Type B pancreatic cell (in vitro differentiated cells): ENCODE results near the gene ZCCHC8. TPM values are rescaled to one million over a fixed set of nuclear protein-coding genes. Genes with fewer than 3 reads are reported as not detected.
"Not testable (repeated sequence)": the region's sequence is repeated elsewhere in the genome, so short reads cannot be mapped to it uniquely, and the experiment has no call there.

Experiments
- DNase-seq: peaks from one replicate; pipeline ENCODE4 v3.0.0; 2021; ENCODE audit warnings: mixed read lengths; ENCODE audit not compliant: unreplicated experiment; ENCODE audit errors: extremely low spot score
- H3K27ac Mint-ChIP-seq: 2 replicates; pipeline ENCODE4 v1.8.0; 2021; ENCODE audit warnings: mild to moderate bottlenecking, mixed read lengths
- H3K27me3 Mint-ChIP-seq: 2 replicates; pipeline ENCODE4 v1.8.0; 2021; ENCODE audit warnings: mixed read lengths
- H3K36me3 Mint-ChIP-seq: 2 replicates; pipeline ENCODE4 v1.8.0; 2021; ENCODE audit warnings: mixed read lengths
- H3K4me1 Mint-ChIP-seq: one replicate; pipeline ENCODE4 v1.8.0; 2021; ENCODE audit warnings: mixed read lengths; ENCODE audit not compliant: unreplicated experiment
- H3K4me3 Mint-ChIP-seq: 2 replicates; pipeline ENCODE4 v1.8.0; 2021; ENCODE audit warnings: mild to moderate bottlenecking, mixed read lengths
- H3K9me3 Mint-ChIP-seq: 2 replicates; pipeline ENCODE4 v1.8.0; 2021; ENCODE audit warnings: mixed read lengths
- CTCF ChIP-seq: fragments of 200-600 bp; sonication (generic); conservative IDR thresholded peaks from 2 replicates; pipeline ENCODE4 v1.5.0; 2021; ENCODE audit warnings: antibody characterized with exemption, mild to moderate bottlenecking
- total RNA-seq: library from RNA; stranded (reverse); gene quantifications from 2 replicates; pipeline ENCODE4 v1.2.1, GENCODE V29; 2021; ENCODE audit warnings: low replicate concordance

ZCCHC8 gene
- total RNA-seq, 1 donor from 2014 or later: 30.4 TPM

GRCh38 chr12:122501489-122501989 is 807 bp upstream of the ZCCHC8 start:
- H3K4me1 Mint-ChIP-seq: peaks cover 21% of the 10 kb centered on the region
- H3K27me3 Mint-ChIP-seq: no peaks in the 10 kb centered on the region
- H3K27ac Mint-ChIP-seq: peak overlapping the region; percentile 97
- no peak for DNase-seq
- no peaks in the 10 kb centered on the region for H3K9me3 Mint-ChIP-seq
- peaks cover 23% of the 10 kb centered on the region for H3K36me3 Mint-ChIP-seq
- peak overlapping the region; percentile 94 for H3K4me3 Mint-ChIP-seq
- no peak for TF ChIP-seq CTCF

- peaks cover 21% of the 10 kb centered on the region for H3K4me1 Mint-ChIP-seq
- no peak for TF ChIP-seq CTCF
- peak overlapping the region; percentile 97 for H3K27ac Mint-ChIP-seq
- peak; percentile 72 for DNase-seq
- H3K27me3 Mint-ChIP-seq: no peaks in the 10 kb centered on the region
- no peaks in the 10 kb centered on the region for H3K9me3 Mint-ChIP-seq
- H3K4me3 Mint-ChIP-seq: peak overlapping the region; percentile 94
- H3K36me3 Mint-ChIP-seq: peaks cover 12% of the 10 kb centered on the region
Observed at GRCh38 chr12:122499991-122500684, 594 bp downstream of the ZCCHC8 start.

GRCh38 chr12:122495258-122495657 is 5.5 kb downstream of the ZCCHC8 start:
- H3K36me3 Mint-ChIP-seq: peaks cover 20% of the 10 kb centered on the region
- peaks cover 11% of the 10 kb centered on the region for H3K4me1 Mint-ChIP-seq
- no peak for DNase-seq
- H3K27me3 Mint-ChIP-seq: no peaks in the 10 kb centered on the region
- no peak overlapping the region for H3K4me3 Mint-ChIP-seq
- no peaks in the 10 kb centered on the region for H3K9me3 Mint-ChIP-seq
- TF ChIP-seq CTCF: no peak
- no peak overlapping the region for H3K27ac Mint-ChIP-seq

GRCh38 chr12:122493222-122493621 is 7.5 kb downstream of the ZCCHC8 start:
- not testable (repeated sequence) for H3K4me3 Mint-ChIP-seq, H3K4me1 Mint-ChIP-seq, DNase-seq, H3K27ac Mint-ChIP-seq, H3K27me3 Mint-ChIP-seq, H3K9me3 Mint-ChIP-seq
- peaks cover 21% of the 10 kb centered on the region for H3K36me3 Mint-ChIP-seq

GRCh38 chr12:122491991-122492390 is 8.7 kb downstream of the ZCCHC8 start:
- H3K9me3 Mint-ChIP-seq: no peaks in the 10 kb centered on the region
- no peak overlapping the region for H3K4me3 Mint-ChIP-seq
- H3K27me3 Mint-ChIP-seq: no peaks in the 10 kb centered on the region
- no peak for DNase-seq
- H3K27ac Mint-ChIP-seq: no peak overlapping the region
- TF ChIP-seq CTCF: no peak
- H3K4me1 Mint-ChIP-seq: no peaks in the 10 kb centered on the region
- peaks cover 24% of the 10 kb centered on the region for H3K36me3 Mint-ChIP-seq

- no peak for DNase-seq
- no peaks in the 10 kb centered on the region for H3K27me3 Mint-ChIP-seq
- H3K4me1 Mint-ChIP-seq: no peaks in the 10 kb centered on the region
- no peak overlapping the region for H3K27ac Mint-ChIP-seq
- no peak for TF ChIP-seq CTCF
- H3K9me3 Mint-ChIP-seq: no peaks in the 10 kb centered on the region
- H3K36me3 Mint-ChIP-seq: peaks cover 33% of the 10 kb centered on the region
- no peak overlapping the region for H3K4me3 Mint-ChIP-seq
Observed at GRCh38 chr12:122489038-122489437, 11.7 kb downstream of the ZCCHC8 start.

GRCh38 chr12:122487807-122488206 is 12.9 kb downstream of the ZCCHC8 start:
- not testable (repeated sequence) for H3K9me3 Mint-ChIP-seq, H3K4me3 Mint-ChIP-seq, H3K27ac Mint-ChIP-seq, H3K27me3 Mint-ChIP-seq, H3K4me1 Mint-ChIP-seq, DNase-seq
- H3K36me3 Mint-ChIP-seq: peaks cover 37% of the 10 kb centered on the region
